NCI-H345 treated with DMSO at 0.1 percent for 48 hours (cell line): ENCODE results near the gene CXorf58.
"Not testable (repeated sequence)": the region's sequence is repeated elsewhere in the genome, so short reads cannot be mapped to it uniquely, and the experiment has no call there.

ENCODE experiments used
- DNase-seq: peaks from one replicate; lab custom pipeline; 2025; ENCODE audit not compliant: unreplicated experiment; lab: John Stamatoyannopoulos, UW

The CXorf58 gene

GRCh38 chrX:23952984-23953907, 45.4 kb downstream of the CXorf58 start:
- peak; percentile 34 for DNase-seq

- DNase-seq = no peak
These were observed 46.1 kb downstream of the CXorf58 start for GRCh38 chrX:23953908-23954269.

- no peak for DNase-seq
These were observed 46.6 kb downstream of the CXorf58 start for GRCh38 chrX:23954396-23954795.

- no peak for DNase-seq
These were observed 52.0 kb downstream of the CXorf58 start for GRCh38 chrX:23959781-23960180.

DNA sequence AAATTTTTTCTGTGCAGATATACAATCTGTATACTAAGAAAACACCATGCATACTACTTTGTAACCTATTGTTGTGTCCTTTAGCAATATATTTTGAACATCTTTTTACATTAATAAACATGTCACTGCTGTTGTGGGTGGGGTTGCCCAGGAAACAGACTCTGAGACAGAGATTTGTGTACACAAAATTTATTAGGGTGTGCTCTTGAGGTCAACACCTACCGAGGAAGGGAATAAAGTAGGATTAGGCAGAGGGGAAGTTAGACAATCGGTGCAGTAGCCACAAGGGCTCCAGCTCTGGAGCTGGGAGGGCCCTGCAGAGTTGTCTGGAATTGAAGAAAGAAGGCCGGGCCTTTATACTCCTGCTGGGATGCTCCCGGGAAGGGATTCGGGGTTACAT, 56.4 kb downstream of the CXorf58 start:
- DNase-seq = no peak

GRCh38 chrX:23965630-23966029, 57.8 kb downstream of the CXorf58 start:
- not testable (repeated sequence) for DNase-seq

DNA sequence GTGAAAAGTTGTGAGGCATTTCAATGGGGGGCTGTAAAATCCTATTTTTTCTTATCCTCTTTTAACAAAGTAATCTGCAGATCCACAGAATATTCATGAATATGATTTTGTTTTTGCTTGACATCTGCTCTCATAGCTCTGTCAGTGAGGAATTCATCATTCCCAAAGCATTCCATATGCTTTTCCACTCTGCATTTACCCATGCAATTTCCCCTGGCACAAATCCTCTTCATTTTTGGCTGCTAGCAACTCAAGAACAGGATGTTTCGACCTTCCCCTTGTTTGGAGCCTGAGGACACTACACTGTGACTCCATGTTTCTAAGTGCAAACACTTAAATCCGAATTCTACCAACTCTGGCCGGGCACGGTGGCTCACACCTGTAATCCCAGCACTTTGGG, 70.7 kb downstream of the CXorf58 start:
- DNase-seq = no peak

DNA sequence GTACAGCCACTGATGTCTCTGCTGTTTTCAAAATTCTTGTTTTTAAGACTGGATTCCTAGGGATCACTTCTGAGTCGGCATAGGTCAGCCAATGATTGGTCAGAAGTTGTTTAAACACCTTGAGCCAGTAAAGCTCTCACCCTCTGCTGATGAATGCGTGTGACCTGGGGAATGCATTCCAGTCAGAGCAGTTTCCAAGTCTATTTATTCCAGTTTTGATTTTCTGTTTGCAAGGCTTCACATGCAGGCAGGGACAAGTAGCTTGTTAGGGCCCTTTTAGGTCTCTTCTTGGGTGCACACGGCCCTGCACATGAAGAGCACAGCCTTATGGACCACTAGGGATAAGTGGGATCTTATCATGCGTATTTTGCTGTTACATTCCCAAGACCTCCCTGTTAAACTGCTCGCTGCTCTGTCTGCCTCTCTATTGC, 72.2 kb downstream of the CXorf58 start:
- DNase-seq = no peak

- DNase-seq = no peak
These were observed 73.4 kb downstream of the CXorf58 start for GRCh38 chrX:23981222-23981621.

DNA sequence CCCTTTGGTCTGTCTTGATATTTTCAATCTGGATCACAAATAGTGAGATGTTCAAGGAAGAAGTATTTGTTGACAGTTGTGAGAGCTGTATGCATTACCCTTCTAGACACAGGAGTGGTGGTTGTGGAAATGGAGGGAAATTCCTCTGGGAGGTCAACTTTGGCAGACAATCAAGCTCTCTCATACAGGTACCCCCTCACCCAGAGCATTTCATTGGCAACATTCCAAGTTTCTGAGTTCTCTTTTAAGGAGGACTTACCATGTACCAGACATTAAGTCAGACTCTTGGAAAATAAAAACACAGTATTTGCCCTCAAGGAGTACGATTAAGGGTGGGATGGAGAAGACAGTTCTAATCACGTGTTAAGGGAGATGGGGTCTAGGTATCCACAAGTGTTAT, 73.9 kb downstream of the CXorf58 start:
- DNase-seq = no peak

DNA sequence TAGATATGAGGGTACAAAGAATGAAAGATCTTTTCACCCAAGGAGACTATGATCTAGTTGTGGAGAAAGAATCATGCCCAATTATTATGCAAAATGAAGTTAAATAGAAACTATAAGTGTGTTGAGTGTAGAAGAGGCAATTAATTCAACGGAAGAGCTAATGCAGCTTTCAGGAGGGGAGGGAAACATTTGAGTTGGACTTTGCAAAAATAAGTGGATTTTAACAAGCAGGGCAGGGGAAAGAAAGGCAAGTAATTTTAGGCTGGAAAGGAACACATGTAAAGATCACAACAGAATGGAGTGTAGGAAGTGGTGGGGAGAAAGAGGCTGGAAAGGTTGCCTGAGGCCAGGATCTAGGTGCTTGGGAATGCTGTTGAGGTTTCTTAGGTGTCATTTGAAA, 75.1 kb downstream of the CXorf58 start:
- DNase-seq = no peak
